ENCODE results near the gene COL27A1. TPM values are rescaled to one million over a fixed set of nuclear protein-coding genes. Genes with fewer than 3 reads are reported as not detected.

COL27A1 gene
- total RNA-seq, 1 donor from 2014 or later = 48.5 TPM

DNA sequence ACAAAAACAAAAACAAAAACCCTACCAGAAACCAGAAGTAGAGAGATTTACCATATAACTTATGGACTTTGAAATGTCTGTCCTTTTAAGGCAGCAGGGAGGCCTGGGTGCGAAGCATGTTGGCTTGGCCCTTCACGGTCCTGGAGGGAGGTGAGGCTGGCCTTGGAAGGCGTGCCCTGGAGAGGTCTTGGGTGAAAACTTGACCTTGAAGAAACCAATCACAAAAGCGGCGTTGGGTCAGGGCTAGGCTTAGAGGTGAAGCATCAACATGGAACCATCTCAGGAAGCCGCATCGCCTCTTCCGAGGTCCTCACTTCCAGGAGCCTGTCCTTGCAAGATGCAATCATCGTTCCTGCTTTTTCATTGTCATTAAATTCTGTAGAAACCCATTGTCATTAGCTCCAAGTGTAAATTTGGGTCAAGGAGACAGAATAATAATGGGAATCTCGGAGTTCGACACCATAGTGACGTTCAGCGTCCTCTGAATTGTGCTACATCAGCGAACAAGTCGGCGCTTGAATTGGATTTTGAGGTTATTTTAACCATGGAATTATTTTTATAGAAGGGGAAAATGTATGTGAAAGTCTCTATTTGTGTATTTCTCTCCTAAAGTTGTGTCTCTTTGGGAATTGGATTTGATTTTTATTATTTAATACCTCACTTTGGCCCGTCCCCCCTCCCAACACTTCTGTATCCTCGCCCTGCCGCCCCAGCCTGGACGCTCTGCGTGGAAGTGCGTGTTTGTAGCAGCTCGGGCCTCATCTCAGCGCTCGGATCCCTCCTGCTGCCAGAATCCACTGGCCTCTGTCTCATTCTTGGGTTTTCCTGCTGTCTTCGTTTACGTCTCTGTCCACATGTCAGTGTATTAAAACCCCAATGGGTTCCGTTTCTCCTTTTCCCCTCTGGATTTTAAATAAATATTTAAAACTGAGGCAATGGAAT, 156.5 kb downstream of the COL27A1 start:
- no peak overlapping the region for H3K4me3 Mint-ChIP-seq (ENCODE audit: unreplicated experiment)
- H3K27ac Mint-ChIP-seq (ENCODE audit: unreplicated experiment) = no peak overlapping the region
- no peaks in the 10 kb centered on the region for H3K9me3 Mint-ChIP-seq (ENCODE audit: low read depth)
- H3K36me3 Mint-ChIP-seq (ENCODE audit: low read depth) = peaks cover 16% of the 10 kb centered on the region
- TF ChIP-seq, protein P1, sequence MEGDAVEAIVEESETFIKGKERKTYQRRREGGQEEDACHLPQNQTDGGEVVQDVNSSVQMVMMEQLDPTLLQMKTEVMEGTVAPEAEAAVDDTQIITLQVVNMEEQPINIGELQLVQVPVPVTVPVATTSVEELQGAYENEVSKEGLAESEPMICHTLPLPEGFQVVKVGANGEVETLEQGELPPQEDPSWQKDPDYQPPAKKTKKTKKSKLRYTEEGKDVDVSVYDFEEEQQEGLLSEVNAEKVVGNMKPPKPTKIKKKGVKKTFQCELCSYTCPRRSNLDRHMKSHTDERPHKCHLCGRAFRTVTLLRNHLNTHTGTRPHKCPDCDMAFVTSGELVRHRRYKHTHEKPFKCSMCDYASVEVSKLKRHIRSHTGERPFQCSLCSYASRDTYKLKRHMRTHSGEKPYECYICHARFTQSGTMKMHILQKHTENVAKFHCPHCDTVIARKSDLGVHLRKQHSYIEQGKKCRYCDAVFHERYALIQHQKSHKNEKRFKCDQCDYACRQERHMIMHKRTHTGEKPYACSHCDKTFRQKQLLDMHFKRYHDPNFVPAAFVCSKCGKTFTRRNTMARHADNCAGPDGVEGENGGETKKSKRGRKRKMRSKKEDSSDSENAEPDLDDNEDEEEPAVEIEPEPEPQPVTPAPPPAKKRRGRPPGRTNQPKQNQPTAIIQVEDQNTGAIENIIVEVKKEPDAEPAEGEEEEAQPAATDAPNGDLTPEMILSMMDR (IDR thresholded peaks at IDR 0.05) = no peak
- H3K4me1 Mint-ChIP-seq (ENCODE audit: low read depth) = no peaks in the 10 kb centered on the region
- H3K27me3 Mint-ChIP-seq (ENCODE audit: low read depth) = no peaks in the 10 kb centered on the region
- peak; percentile 51 for DNase-seq (ENCODE audit: low spot score)

DNA sequence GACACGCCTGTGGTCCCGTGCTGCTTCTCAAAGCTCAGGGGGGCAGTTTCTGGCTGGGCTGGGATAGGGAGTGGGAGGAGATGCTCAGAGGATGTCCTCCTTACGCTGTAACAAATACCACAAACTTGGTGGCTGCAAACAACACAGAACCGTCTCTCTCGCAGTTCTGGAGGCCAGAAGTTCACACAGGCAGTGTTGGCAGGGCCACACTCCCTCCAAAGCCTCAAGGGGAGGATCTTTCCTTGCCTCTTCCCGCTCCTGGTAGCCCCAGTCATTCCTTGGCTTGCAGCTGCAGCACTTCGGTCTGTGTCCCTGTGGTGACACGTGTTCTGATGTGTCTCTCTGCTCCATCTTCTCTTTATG, 157.2 kb downstream of the COL27A1 start:
- H3K27ac Mint-ChIP-seq (ENCODE audit: unreplicated experiment) = no peak overlapping the region
- peaks cover 13% of the 10 kb centered on the region for H3K36me3 Mint-ChIP-seq (ENCODE audit: low read depth)
- no peaks in the 10 kb centered on the region for H3K9me3 Mint-ChIP-seq (ENCODE audit: low read depth)
- H3K4me1 Mint-ChIP-seq (ENCODE audit: low read depth) = no peaks in the 10 kb centered on the region
- TF ChIP-seq, protein P1 (IDR thresholded peaks at IDR 0.05) = no peak
- H3K27me3 Mint-ChIP-seq (ENCODE audit: low read depth) = no peaks in the 10 kb centered on the region
- DNase-seq (ENCODE audit: low spot score) = peak; percentile 12
- H3K4me3 Mint-ChIP-seq (ENCODE audit: unreplicated experiment) = no peak overlapping the region

GRCh38 chr9:114313186-114313585, 157.8 kb downstream of the COL27A1 start:
- peaks cover 10% of the 10 kb centered on the region for H3K36me3 Mint-ChIP-seq (ENCODE audit: low read depth)
- no peak overlapping the region for H3K4me3 Mint-ChIP-seq (ENCODE audit: unreplicated experiment)

GRCh38 chr9:114314256-114314867, 159.0 kb downstream of the COL27A1 start:
- H3K9me3 Mint-ChIP-seq (ENCODE audit: low read depth) = no peaks in the 10 kb centered on the region
- H3K27me3 Mint-ChIP-seq (ENCODE audit: low read depth) = no peaks in the 10 kb centered on the region
- H3K36me3 Mint-ChIP-seq (ENCODE audit: low read depth) = peaks cover 10% of the 10 kb centered on the region
- H3K4me1 Mint-ChIP-seq (ENCODE audit: low read depth) = peaks cover 7% of the 10 kb centered on the region
- TF ChIP-seq, protein P1 (IDR thresholded peaks at IDR 0.05) = no peak
- no peak for DNase-seq (ENCODE audit: low spot score)
- H3K4me3 Mint-ChIP-seq (ENCODE audit: unreplicated experiment) = no peak overlapping the region
- H3K27ac Mint-ChIP-seq (ENCODE audit: unreplicated experiment) = no peak overlapping the region

More at GRCh38 chr9:114313186-114313585, 157.8 kb downstream of the COL27A1 start:
- H3K27me3 Mint-ChIP-seq (ENCODE audit: low read depth) = no peaks in the 10 kb centered on the region
- TF ChIP-seq, protein P1 (IDR thresholded peaks at IDR 0.05) = no peak
- H3K27ac Mint-ChIP-seq (ENCODE audit: unreplicated experiment) = no peak overlapping the region
- H3K4me1 Mint-ChIP-seq (ENCODE audit: low read depth) = peaks cover 7% of the 10 kb centered on the region
- no peak for DNase-seq (ENCODE audit: low spot score)
- H3K9me3 Mint-ChIP-seq (ENCODE audit: low read depth) = no peaks in the 10 kb centered on the region

GRCh38 chr9:114314881-114315722, 159.8 kb downstream of the COL27A1 start:
- no peaks in the 10 kb centered on the region for H3K9me3 Mint-ChIP-seq (ENCODE audit: low read depth)
- TF ChIP-seq, protein P1 (IDR thresholded peaks at IDR 0.05) = no peak
- peaks cover 10% of the 10 kb centered on the region for H3K36me3 Mint-ChIP-seq (ENCODE audit: low read depth)
- peak; percentile 55 for DNase-seq (ENCODE audit: low spot score)
- no peak overlapping the region for H3K27ac Mint-ChIP-seq (ENCODE audit: unreplicated experiment)
- no peak overlapping the region for H3K4me3 Mint-ChIP-seq (ENCODE audit: unreplicated experiment)
- no peaks in the 10 kb centered on the region for H3K27me3 Mint-ChIP-seq (ENCODE audit: low read depth)
- H3K4me1 Mint-ChIP-seq (ENCODE audit: low read depth) = peaks cover 7% of the 10 kb centered on the region

All from chondrocyte (in vitro differentiated cells).